Eye (tissue), 1 donor: ENCODE measurements around the gene SEMA3G.
A peak's percentile ranks its signal among the peaks of the same experiment; 100 is the strongest.

Source experiments
- DNase-seq: peaks from one replicate; pipeline ENCODE4 v3.0.0-alpha.2; 2015

SEMA3G gene

DNA sequence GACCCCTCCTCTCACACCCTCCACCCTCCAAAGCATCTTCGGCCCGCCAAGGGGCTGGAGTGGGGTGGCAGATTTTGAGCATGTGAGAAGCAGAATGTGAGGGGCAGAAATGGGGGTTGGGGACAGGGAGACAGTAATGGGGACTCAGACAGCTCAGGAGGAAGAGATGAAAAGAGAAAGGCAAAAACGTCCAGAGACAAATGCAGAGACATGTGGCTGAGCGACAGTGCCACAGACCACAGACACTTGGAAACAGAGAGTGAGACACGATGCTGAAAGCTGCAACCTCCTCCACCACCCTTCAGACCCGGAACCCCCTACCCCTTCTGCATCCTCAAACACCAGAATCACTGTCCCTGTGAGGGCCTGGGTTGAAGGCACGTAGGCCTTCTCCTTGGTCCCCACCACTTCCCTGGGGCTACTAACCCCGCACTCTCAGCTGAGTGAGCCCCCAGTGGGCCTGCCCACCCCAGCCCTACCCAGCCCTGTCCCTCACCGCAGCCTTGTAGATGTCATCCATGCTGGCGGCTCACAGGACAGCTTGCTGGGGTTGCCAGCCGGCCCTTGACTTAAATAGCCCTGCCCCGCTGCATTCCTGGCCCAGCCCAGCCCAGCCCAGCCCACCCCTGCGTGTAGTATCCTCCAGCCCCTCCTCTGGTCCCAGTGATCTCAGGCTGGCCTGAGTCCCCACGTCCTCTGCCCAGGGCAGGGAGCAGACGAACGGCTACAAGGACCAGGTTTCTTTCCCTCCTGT is 8.8 kb upstream of the SEMA3G start, which contains the start of gene TNNC1:
TSS of gene TNNC1 (minus strand) at position 546 of the 754 bp plus-strand sequence. CDS start at position 520, 26 bp downstream.
- DNase-seq: no peak

- DNase-seq: no peak
Measured at GRCh38 chr3:52452570-52453221, 7.8 kb upstream of the SEMA3G start.

GRCh38 chr3:52452126-52452525 is 7.2 kb upstream of the SEMA3G start:
- no peak for DNase-seq

GRCh38 chr3:52451237-52452083 is 6.6 kb upstream of the SEMA3G start:
- DNase-seq: no peak

GRCh38 chr3:52450489-52451236 is 5.8 kb upstream of the SEMA3G start:
- no peak for DNase-seq

DNA sequence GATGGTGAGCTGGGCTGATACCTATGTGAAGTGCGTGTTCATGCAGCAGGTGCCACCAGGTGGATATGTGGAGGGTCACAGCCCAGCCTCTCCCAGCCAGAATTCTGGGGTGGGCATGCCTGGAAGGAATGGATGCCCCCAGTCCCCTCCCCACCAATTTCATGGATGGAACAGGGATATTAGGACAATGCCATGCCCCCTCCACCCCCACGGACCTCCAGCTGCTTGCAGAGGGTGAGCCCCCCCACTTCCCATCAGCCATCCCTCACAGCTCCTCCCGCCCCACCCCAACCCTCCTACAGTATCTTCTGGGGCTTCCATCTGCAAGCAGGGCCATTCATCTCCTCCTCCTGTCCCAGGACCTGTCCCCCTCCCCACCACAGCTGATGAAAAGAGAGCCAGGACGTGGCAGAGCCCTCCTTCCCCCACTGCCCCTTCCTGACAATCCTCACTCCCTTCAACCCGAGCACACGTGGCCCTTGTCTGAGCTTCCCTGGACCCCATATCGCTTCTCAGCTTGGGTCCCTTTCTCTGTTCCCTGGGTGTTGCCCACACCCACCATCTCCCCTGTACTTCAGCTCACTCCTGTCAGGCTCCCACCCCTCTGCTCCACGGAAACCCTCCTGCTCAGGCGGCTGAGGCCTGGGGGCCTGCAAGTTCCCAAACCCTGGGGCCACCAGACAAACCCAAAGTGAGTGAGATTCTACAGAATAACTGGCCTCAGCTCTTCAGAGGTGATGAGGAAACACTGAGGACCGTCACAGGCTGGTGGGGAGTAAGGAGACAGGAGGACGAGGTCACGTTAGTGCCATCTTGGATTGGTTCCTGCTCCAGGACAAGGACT is 2.8 kb upstream of the SEMA3G start:
- no peak for DNase-seq

DNA sequence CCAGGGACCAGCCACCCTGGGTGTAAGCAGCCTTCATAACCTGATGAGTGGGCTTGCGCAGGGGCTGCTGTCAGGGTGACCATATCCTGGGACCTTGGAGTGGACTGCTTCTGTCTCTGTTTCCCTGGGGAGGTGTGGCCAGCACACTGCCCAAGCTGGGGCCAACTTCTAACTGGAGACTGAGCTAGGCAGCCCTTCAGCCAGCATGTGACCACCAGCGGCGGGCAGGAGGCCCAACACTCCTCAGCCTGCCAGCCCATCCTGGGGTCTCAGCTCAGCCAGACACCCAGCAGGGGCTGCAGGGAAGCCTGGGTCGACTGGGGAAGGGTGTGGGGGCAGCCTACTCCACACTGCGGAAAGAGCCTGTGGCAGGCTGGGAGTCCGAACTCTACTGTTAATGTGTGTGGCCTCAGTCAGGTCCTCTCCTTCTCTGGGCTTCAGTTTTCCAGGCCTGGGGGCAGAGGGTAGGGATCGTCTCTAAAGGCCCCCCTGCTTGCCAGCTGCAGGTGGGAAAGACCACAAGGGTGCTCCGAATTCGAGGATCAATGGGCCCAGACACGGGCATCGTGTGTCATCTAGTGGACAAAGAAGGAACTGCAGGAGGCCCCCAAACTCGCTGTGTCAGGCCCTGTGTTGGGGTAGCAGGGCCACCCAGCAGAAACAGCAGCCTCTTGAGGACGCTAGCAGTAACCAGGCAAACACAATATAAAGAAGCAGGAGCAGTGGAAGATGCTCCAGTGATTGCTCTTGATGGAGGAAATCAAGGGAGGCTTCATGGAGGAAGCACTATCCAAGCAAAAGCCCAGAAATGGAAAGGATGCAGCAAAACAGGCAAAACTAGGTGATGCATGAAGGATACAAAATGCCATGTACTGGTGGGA is 2.0 kb upstream of the SEMA3G start:
- peak; percentile 90 for DNase-seq

DNA sequence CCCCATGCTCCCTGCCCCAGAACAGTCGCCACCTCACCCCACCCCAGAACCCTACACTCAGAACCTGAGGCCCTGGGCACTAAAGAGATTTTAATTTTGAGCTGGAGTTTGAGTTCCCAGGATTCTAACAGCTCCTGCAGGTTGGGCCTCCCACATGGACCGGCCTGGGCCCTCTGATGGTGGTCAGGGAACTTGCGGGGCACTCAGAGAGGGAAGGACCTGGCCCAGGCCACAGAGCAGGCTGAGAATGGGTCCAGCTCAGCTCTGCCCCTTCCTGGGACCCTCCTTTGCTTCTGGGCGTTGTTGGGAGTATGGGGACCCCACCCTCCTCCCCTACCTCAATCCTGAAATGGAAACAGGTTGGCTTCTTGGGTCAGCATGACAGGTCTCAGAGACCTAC is 1.1 kb upstream of the SEMA3G start:
- DNase-seq: no peak

DNA sequence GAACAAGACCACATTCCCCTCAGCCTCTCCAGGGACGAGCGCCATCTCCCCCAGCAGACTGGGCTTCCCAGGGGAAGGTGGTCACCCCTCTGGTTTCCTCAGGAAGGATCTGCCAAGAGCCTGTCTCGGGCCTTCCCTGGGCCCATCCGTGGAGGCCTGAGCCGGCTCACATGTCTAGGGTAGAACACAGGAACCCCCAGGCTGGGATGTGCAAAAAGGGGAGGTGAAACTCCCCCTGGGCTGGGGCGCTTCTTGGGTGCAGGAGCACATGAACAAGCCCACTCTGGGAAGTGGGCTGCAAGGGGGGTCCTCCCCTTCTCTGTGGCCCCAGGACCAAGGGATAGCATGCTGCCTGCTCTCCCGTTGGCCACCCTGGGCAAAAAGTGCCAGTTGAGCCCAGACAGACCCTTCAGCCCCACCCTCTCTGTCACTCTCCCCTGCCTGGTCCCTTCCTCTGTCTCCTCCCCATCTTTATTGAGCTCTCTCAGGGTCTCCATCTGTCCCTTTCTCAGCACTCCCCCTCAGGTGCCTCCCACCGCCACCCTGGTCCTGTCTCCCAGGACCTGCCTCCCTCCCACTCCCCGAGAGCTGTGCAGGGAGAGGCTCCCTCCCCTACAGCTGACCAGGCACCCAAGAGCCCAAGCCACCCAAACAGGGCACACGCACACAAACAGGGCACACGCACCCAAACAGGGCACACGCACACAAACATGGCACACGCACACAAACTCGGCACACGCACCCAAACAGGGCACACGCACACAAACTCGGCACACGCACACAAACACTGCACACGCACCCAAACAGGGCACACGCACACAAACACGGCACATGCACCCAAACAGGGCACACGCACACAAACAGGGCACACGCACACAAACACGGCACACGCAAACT is 864 bp downstream of the SEMA3G start:
- DNase-seq: no peak

DNA sequence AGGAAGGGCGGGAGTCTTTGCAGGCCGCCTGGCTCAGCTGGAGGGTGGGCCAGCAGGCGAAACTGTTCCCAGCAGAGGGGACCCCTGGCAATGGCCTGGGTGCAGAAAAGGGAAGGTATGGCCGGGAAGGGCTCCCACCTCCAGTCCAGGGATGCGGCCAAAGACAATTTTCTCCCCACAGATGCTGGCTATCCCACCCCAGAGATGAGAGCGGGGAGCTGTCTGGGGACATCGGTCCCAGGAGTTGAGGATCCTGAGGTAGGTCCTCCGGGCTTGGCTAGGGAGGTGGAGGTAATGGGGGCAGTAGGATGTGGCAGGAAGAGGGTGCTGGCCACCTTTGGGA is 1.7 kb downstream of the SEMA3G start:
- DNase-seq: no peak

DNA sequence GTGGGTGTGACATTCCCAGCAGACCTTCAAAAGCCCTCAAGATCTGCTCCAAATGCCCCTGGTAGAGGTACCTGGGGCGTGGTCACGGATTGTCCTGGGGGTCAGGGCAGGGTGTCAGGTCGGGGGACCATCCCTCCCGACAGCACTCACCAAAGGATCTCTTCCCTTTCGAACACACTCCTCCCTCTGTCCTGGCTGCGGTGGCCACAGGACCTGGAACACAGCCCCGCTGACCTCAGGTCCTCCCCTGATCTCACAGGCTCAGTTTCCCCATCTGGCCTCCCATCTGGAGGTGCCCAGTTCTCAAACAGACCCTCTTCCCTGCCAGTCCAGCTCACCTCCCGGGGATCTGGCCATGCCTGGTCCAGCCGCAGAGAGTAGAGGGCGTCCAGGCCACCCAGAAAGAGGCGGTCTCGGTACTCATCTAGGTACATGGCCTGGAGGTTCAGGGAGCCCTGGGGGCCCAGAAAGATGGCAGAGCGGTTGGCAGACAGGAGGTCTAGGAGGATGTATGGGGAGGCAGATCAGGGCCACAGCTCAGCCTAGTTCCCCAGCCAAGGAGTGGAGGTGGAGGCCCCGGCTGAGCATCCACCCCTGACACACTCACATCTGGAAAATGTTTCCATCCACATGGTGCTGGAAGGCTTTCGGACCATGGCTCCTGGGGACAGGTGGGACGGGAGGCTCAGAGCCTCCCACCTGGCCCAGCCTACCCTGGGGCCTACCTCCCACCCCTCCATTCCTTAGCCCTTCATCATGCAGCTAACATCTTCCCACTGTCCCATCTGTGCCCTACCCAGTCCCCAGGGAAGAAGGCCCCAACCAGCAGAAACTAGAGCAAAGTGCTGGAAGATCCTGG is 2.3 kb downstream of the SEMA3G start:
- DNase-seq: no peak

GRCh38 chr3:52441772-52442332 is 3.1 kb downstream of the SEMA3G start:
- DNase-seq: peak; percentile 21

GRCh38 chr3:52441091-52441771 is 3.7 kb downstream of the SEMA3G start:
- DNase-seq: no peak

GRCh38 chr3:52440671-52441070 is 4.2 kb downstream of the SEMA3G start:
- DNase-seq: no peak

- no peak for DNase-seq
Measured at GRCh38 chr3:52440249-52440551, 4.7 kb downstream of the SEMA3G start.

DNA sequence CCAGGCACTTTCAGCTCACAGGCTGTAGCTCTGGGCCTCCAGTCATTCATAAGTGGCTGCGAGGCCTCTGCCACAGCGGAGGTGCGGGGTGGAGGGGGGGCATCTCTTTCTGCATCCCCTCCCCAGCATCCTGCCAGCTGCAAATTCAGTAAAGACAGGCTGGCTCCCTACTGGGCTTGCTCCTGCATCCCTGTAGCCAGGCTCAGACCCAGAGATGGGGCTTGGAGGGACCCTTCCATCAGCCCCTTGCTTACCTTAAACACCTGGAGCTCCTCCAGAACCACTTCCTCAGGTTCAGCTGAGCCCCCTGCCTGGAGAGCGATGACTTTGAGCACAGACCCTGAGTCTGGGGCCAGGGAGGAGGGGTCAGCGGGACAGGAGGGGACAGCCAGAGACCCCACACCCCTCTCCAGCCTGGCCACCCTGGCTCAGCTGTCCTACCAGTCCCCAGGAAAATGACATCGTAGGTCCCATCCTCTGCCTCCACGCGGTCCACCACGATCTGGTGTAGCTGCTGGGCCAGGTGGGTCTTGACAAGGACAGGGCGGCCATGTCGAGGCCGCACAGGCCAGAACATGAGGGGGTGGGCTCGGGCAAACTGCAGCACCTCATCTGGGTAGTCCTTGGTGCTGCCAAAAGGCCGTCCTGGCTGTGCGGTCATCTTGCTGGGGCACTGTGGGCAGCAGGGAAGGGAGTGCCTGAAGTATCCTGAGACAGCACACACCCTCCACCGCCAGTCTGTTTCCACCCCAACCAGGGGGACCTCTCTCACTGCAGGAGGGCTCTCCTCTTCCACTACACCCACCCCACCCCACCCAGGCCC is 5.3 kb downstream of the SEMA3G start:
- DNase-seq: no peak
